ENCODE data around the gene CEP112.

DNA sequence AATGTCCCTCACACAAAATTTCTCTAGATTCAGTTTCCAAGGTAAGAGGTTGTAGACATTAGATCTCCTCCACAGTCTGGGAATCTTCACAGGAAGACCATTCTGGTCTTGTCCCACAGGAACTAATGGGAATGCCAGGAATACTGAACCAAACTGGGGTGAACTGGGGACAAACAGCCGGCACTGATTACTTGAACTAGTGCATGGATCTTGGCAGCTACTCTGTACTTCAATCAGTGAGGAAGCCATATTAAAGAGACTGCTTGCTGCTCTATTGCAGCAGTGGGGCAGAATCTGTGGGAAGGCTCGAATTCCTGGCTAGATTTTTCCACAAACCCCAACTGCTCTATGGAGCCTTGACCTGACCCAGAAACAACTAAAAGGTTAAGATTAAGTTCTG lies 361.6 kb downstream of the CEP112 start:
- TF ChIP-seq RARB (CRISPR knock-in tag; IDR thresholded peaks at IDR 0.05) (no peak), SNAI2 (CRISPR knock-in tag; IDR thresholded peaks at IDR 0.05) (no peak), OSR1 (CRISPR knock-in tag; IDR thresholded peaks at IDR 0.05) (no peak), ZNF70 (CRISPR knock-in tag; IDR thresholded peaks at IDR 0.05) (no peak)
- TF ChIP-seq, protein P1, sequence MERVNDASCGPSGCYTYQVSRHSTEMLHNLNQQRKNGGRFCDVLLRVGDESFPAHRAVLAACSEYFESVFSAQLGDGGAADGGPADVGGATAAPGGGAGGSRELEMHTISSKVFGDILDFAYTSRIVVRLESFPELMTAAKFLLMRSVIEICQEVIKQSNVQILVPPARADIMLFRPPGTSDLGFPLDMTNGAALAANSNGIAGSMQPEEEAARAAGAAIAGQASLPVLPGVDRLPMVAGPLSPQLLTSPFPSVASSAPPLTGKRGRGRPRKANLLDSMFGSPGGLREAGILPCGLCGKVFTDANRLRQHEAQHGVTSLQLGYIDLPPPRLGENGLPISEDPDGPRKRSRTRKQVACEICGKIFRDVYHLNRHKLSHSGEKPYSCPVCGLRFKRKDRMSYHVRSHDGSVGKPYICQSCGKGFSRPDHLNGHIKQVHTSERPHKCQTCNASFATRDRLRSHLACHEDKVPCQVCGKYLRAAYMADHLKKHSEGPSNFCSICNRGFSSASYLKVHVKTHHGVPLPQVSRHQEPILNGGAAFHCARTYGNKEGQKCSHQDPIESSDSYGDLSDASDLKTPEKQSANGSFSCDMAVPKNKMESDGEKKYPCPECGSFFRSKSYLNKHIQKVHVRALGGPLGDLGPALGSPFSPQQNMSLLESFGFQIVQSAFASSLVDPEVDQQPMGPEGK (CRISPR knock-in tag; IDR thresholded peaks at IDR 0.05; ENCODE audit: borderline replicate concordance), result no peak
